Lower leg skin (tissue), 4 donors: ENCODE measurements around the gene PNLIPRP1. TPM values are rescaled to one million over a fixed set of nuclear protein-coding genes. Genes with fewer than 3 reads are reported as not detected.

Source experiments
- DNase-seq, 2 donors: peaks; one replicate each; pipeline ENCODE4 v3.0.0-alpha.2; 2019; ENCODE audit warnings: low spot score in 2 of 2
- H3K4me3 ChIP-seq: fragments of 200-600 bp; sonication (generic); 2 replicates; pipeline ENCODE4 v1.5.1; 2017; ENCODE audit warnings: mild to moderate bottlenecking, low read depth; ENCODE audit not compliant: poor library complexity, severe bottlenecking
- CTCF ChIP-seq, 3 donors: fragments of 450-650 bp; IDR thresholded peaks; one replicate each; pipeline ENCODE4 v1.5.1; 2016; ENCODE audit warnings: antibody characterized with exemption in 3 of 3, mild to moderate bottlenecking in 3 of 3, moderate library complexity in 2 of 3
- POLR2A ChIP-seq, 2 donors: fragments of 450-650 bp; IDR thresholded peaks; one replicate each; pipeline ENCODE4 v1.6.1; 2016 to 2017; ENCODE audit warnings: antibody characterized with exemption in 2 of 2, mild to moderate bottlenecking in 1 of 2, moderate library complexity in 1 of 2
- WGBS, 2 donors: methylation state at CpG; one replicate each; pipeline ENCODE4 v1.1.5; 2018; 5-methylcytosine and 5-hydroxymethylcytosine counted together
- intact Hi-C: fragments of 100-400 bp; cut with DNase I; formaldehyde crosslinking; loops from one replicate; pipeline ENCODE4 v1.15.0; 2023; ENCODE audit warnings: low total_unique reads
- total RNA-seq, 4 donors: library from RNA; depleted of rRNA; stranded (reverse); fragments of >200 nt; gene quantifications; one replicate each; pipeline ENCODE4 v1.1.0, GENCODE V29; 2016

PNLIPRP1 gene
- total RNA-seq, 4 donors from 2014 or later: not detected

GRCh38 chr10:116634126-116634975, 43.6 kb downstream of the PNLIPRP1 start:
- no peak overlapping the region for H3K4me3 ChIP-seq
- no peak for TF ChIP-seq CTCF (IDR thresholded peaks at IDR 0.05)
- no peak for TF ChIP-seq POLR2A (IDR thresholded peaks at IDR 0.05)
- intact Hi-C loops: no loop called here
- no peak for DNase-seq
- WGBS, 2 donors: 71 to 74% methylated on average over 11 of the region's 11 CpGs

DNA sequence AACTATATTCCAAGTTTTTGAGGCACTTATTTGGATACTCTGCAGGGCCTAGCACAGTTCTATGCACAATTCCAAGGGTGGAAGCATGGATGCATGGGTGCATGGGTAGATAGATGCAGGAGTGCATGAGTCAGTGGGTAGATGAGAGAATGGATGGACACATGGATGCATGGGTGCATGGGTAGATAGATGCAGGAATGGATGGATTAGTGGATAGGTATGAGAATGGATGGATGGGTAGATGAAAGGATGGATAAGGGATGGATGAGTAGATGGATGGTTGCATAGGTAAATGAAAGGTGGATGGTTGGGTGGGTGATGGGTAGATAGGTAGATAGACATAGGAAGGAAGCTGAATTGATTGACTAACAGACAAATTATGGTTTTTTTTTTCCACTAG, 45.6 kb downstream of the PNLIPRP1 start:
- no peak overlapping the region for H3K4me3 ChIP-seq
- intact Hi-C loops: no loop called here
- TF ChIP-seq CTCF (IDR thresholded peaks at IDR 0.05) (no peak), POLR2A (IDR thresholded peaks at IDR 0.05) (no peak)
- no peak for DNase-seq

- 42 to 51% methylated on average over 2 of the region's 2 CpGs for WGBS, 2 donors
- no peak for TF ChIP-seq POLR2A (IDR thresholded peaks at IDR 0.05)
- TF ChIP-seq CTCF (IDR thresholded peaks at IDR 0.05): no peak
- intact Hi-C loops: no loop called here
- DNase-seq: no peak
- no peak overlapping the region for H3K4me3 ChIP-seq
Measured at GRCh38 chr10:116636976-116637375, 46.2 kb downstream of the PNLIPRP1 start.

DNA sequence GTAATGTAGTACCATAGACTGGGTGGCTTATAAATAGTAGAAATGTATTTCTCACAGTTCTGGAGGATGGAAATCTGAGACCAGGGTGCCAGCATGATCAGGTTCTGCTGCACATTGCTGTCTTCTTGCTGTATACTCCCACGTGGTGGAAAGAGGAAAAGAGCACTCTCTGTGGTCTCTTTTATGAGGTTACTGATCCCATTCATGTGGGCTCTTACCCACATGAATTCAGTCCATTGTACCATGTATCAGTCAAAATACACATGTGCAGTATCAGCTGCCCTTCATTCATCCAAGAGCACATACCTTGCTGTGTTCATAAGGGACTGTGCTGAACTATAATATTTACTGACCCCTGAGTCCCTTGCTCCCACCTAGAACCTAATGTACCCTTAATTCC, 47.1 kb downstream of the PNLIPRP1 start:
- no peak overlapping the region for H3K4me3 ChIP-seq
- no peak for DNase-seq
- WGBS, 2 donors: 6 to 22% methylated on average over 1 of the region's 1 CpG
- TF ChIP-seq POLR2A (IDR thresholded peaks at IDR 0.05): no peak
- TF ChIP-seq CTCF (IDR thresholded peaks at IDR 0.05): no peak
- intact Hi-C loops: no loop called here

- 93 to 94% methylated on average over 5 of the region's 5 CpGs for WGBS, 2 donors
- TF ChIP-seq POLR2A (IDR thresholded peaks at IDR 0.05) (no peak), CTCF (IDR thresholded peaks at IDR 0.05) (no peak)
- H3K4me3 ChIP-seq: no peak overlapping the region
- intact Hi-C loops: no loop called here
- DNase-seq: no peak
Measured at GRCh38 chr10:116646502-116646901, 55.7 kb downstream of the PNLIPRP1 start.

GRCh38 chr10:116648903-116649302, 58.1 kb downstream of the PNLIPRP1 start:
- no peak for DNase-seq
- H3K4me3 ChIP-seq: no peak overlapping the region
- TF ChIP-seq POLR2A (IDR thresholded peaks at IDR 0.05) (no peak), CTCF (IDR thresholded peaks at IDR 0.05) (no peak)
- 81 to 88% methylated on average over 8 of the region's 8 CpGs for WGBS, 2 donors
- intact Hi-C loops: no loop called here
